ENCODE measurements around the gene MELTF. TPM values are rescaled to one million over a fixed set of nuclear protein-coding genes. Genes with fewer than 3 reads are reported as not detected.
"Not testable (repeated sequence)": the region's sequence is repeated elsewhere in the genome, so short reads cannot be mapped to it uniquely, and the experiment has no call there.

The MELTF gene
- 5.8 and 6.8 TPM in 2 replicates for total RNA-seq (2014; rRNA removed)
- 2.6 TPM for polyA plus RNA-seq (2012)

GRCh38 chr3:197029511-197030167 is at the start of gene MELTF:
MELTF (minus strand) TSS chr3:197029817; CDS start chr3:197029702, 115 bp downstream.
- peak; percentile 73 for DNase-seq (ENCODE audit: low read depth)

GRCh38 chr3:197076415-197076814 is 46.8 kb upstream of the MELTF start:
- DNase-seq (ENCODE audit: low read depth) = no peak

GRCh38 chr3:197068077-197068476 is 38.5 kb upstream of the MELTF start:
- no peak for DNase-seq (ENCODE audit: low read depth)

- DNase-seq (ENCODE audit: low read depth) = no peak
Measured at GRCh38 chr3:197064771-197065170, 35.2 kb upstream of the MELTF start.

DNA sequence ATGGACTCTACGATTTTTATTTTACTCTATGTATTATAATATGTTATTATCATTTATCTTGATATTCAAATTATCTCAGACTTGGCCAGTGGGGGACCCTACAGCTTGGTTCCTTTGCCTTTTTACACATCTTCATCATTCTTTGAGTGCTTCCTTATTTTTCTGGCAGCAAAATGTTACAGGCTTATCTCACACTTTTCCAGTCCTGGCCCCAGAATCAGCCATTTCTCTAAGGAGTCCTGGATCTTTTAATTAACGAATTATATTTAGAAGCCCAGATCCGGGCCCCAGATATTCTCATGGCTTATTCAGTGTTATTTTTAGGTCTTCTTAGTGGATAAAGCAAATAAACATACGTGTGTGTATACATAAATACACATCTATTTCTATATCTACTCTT is 32.8 kb upstream of the MELTF start:
- no peak for DNase-seq (ENCODE audit: low read depth)

GRCh38 chr3:197051637-197052036 is 22.0 kb upstream of the MELTF start:
- DNase-seq (ENCODE audit: low read depth) = not testable (repeated sequence)

- no peak for DNase-seq (ENCODE audit: low read depth)
Measured at GRCh38 chr3:197050511-197050910, 20.9 kb upstream of the MELTF start.

GRCh38 chr3:197042539-197042938 is 12.9 kb upstream of the MELTF start:
- DNase-seq (ENCODE audit: low read depth) = no peak

GRCh38 chr3:197041875-197042488 is 12.4 kb upstream of the MELTF start:
- DNase-seq (ENCODE audit: low read depth) = no peak

GRCh38 chr3:197040658-197041057 is 11.0 kb upstream of the MELTF start:
- DNase-seq (ENCODE audit: low read depth) = no peak

DNA sequence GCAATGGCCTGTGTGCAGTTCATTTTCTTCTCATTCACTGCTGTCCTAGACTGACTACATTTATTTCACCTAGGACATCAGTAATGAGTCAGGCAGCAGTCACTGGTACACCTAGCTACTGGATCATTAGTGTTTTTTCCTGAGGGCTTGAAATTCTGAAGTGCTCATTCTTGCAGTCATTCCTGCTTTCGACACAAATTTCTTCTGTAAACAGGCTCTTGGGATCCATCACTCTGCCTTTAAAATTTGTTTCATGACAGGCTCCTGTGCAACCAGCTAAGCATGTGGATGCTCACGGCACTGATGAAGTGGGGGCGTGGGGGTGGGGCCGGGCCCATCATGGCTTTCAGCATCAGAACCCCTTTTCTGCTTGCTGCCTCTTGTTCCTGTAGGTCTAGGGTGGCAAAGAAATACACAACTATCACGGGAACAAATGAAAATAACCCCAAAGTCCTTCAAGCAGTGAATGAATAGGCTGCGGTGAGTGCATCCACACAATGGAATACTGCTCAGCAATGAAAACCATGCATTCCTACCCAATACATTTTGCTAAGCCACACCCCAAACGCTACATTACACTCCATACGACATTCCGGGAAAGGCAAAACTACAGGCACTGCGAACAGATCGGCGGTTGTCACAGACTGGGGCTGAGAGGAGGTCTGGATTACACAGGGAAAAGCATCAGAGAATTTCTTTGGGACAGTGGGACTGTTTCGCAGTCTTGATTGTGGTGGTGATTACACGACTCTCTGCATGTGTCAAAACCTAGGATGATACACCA is 9.3 kb upstream of the MELTF start:
- no peak for DNase-seq (ENCODE audit: low read depth)

- DNase-seq (ENCODE audit: low read depth) = no peak
Measured at GRCh38 chr3:197035577-197035976, 6.0 kb upstream of the MELTF start.

GRCh38 chr3:197034778-197035177 is 5.2 kb upstream of the MELTF start:
- DNase-seq (ENCODE audit: low read depth) = not testable (repeated sequence)

GRCh38 chr3:197033764-197034163 is 4.1 kb upstream of the MELTF start:
- DNase-seq (ENCODE audit: low read depth) = not testable (repeated sequence)

DNA sequence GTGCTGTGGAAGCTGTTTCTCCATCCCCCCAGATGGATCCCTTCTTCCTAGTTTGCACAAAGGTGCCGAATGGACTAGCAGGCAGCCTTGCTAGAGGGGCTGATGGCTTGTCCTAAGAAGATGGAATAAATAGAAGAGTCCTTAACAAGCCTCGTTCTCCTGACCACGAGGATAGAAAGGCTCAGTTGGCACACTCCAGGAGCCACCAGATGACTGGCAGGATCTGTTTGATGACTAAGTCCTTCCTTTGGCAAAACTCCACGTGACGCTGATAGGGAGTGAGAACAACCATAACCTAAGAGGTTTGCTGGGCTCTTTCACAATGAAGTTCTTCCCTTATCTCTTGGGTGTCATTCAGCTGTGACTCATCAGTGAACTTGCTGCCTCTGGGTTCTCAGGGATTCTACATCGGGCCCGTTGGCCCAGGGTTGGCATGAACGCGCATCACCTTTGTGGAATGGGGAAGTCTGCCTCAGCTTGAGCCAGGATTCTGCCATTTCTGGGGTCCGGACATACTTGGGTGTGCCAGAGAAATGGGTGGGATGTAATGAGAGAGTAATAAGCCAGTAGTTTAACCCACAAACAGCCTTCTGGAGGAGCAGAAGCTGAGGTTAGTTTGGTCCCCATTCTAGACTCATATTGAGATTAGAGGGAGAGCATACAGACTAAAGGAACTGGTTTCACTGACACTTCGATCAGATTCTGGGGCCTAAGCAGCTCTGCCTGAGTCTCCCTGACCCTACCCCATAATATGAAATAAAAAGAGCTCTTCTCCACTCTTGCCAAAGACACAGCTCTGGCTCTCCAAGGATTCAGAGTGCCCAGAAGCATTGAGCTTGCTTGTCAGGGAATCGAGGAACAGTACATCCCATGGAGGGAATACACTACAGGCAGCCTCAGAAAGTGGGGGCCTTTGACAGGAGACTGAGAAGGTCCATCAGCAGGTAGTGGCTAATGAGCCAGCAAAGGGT is 2.0 kb upstream of the MELTF start:
- DNase-seq (ENCODE audit: low read depth) = peak; percentile 100

GRCh38 chr3:197030379-197031314 is 1.0 kb upstream of the MELTF start:
- no peak for DNase-seq (ENCODE audit: low read depth)

DNA sequence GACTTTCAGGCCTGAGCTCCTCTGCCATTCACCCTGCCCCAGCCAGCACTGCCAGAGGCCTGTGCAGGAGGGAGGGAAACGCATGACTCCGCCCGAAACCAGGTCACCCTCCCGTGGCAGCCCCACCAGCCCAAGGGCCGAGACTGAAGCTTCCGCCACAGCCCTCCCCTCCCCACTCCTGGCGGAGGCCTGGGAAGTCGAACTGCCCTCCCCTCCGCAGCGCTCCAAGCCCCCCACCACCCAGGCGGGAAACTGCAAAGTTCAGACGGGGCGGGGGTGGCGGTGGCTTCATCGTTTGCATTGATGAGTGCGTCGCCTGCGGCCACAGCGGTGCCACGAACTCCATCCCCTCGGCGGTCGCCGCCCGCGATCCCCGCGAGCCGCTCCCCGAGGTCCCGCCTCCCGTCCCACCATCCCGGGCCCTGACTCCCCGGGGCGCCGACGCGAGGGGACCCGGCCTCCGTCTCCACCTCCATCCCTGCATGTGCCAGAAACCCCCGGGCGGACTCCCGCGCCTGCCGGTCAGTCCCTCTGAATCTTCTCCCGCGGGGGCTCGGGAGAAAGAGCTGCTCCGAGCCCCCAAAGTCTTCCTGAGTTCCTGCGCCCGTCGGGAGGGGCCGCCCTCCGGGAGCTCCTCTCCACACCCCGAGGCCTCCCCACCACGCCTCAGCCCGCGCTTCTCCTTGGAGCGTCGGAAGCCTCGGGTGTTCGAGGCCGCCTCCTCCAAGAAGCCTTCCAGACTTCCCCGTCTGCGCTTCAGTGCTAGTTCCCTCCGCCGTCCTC is 698 bp downstream of the MELTF start:
- no peak for DNase-seq (ENCODE audit: low read depth)

DNA sequence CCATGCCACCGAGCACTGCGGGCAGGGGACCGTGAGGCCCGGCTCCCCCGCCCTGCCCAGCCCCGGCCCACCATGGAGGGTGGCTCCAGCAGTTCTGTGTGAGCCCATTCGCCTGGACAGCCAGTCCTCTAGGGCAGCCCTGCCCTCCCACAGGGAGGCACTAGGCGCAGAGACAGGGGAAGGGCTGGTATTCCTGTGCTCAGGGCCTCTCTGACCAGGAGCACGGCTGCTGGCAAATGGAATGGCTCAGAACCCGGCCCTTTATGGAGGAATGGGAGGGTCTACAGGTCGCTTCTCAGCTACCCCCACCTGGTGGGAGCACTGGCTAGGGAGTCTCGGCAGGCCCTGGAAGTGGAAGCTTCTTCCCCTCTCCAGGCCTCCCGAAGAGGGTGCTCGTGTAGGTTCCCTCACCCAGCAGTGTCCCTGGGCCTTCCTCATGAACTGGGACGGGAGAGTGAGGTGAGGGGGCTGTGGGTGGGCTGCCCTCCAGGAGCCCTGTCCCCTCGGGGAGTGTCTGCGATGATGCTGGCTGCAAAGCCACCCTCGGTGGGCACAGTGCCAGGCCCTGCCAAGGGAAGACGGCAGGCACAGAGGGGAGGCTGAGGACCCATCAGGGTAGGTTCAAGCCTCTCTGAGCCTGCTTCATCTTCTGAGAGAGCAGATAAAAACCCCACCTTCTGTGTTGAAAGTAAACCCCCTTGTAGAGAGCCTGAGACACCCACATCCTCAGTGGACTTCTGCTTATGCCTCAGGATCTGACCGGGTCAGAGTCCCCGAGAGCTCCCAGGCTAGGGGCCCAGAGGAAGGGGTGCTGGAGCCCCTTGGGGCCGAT is 1.5 kb downstream of the MELTF start:
- DNase-seq (ENCODE audit: low read depth) = no peak
